ENCODE measurements around the gene HMGXB3. TPM values are rescaled to one million over a fixed set of nuclear protein-coding genes. Genes with fewer than 3 reads are reported as not detected.
"Not testable (repeated sequence)": the region's sequence is repeated elsewhere in the genome, so short reads cannot be mapped to it uniquely, and the experiment has no call there.

HMGXB3 gene
- total RNA-seq, 2 donors from 2014 or later: 22.2 to 34.0 TPM

DNA sequence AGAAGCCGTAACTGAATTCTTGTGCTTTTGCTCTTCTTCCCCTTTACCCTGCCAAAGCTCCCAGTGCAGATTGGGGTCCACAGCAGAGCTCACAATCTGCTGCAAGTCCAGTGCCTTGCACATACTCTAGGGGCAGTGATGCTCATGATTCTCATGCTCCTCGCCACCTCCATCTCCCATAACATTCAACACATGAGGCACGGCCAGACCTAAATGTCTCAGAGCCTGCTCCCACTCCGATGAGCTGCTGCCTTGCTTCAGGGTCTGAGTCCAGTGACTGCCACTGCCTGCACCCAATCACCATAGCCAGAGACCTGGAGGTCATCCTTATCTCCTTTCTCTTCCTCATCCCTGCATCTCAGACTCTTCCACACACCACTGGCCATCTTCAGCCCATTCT, 75.3 kb downstream of the HMGXB3 start:
- DNase-seq: no peak
- ATAC-seq: no peak

DNA sequence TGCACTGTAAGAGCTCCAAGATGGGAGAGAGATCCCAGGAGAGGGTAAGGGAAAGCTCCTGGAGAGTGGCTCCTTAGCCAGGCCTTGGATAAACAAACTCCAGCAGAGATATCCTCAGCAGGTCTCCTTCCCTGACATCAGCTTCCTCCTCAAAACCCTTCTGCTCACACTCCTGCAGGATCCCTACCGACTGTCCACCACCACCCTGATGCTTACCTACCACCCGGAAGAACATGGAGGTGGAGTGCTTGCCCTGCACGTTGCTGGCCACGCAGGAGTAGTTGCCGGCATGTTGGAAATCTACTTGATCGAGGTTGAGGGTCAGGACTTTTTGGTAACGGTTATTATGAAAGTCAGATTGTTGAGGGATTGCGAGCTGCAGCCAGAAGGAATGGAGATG, 76.5 kb downstream of the HMGXB3 start:
- no peak for DNase-seq
- intact Hi-C loops (cut with DNase I, micrococcal nuclease): no loop called here

More for the DNA sequence above, 75.3 kb downstream of the HMGXB3 start:
- intact Hi-C loops (cut with DNase I, micrococcal nuclease): no loop called here

DNA sequence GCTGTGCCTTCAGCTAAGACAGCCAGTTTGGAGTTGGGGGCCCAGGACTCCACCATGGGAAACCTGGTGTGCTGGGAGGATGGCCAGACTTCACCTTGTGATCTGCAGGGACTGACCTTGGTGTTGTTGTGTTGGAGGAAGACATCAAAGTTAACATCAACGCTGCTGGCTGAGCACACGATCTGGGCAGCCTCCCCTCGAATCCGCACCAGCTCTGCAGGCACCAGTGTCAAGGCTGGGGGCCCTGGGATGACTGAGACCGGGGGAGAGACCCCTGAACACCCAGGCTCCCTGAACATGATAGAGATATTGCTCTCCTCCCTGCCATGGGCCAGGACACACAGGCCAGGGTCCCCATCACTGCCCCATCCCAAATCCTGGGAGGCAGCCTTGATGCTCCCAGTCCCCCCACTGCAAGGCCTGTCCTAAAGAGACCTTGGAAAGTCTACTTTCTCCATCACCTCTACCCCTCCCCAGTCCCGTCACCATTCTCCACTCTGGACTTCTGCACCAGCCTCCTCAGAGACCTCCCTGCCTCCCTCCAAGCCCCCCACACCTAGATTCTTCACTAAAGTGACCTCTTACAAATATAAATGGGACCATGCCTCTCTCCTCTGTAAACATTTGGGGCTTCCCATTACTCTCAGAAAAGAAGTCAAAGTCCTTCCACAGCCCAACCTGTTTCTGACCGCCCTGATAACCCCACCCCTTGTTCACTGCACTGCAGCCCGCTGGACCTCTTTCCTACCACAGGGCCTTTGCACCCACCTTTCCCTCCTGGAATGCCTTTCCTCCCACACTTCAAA, 77.7 kb downstream of the HMGXB3 start:
- intact Hi-C loops (cut with DNase I, micrococcal nuclease): no loop called here
- DNase-seq (no peak), ATAC-seq (no peak)

More for the DNA sequence above, 76.5 kb downstream of the HMGXB3 start:
- no peak for ATAC-seq

DNA sequence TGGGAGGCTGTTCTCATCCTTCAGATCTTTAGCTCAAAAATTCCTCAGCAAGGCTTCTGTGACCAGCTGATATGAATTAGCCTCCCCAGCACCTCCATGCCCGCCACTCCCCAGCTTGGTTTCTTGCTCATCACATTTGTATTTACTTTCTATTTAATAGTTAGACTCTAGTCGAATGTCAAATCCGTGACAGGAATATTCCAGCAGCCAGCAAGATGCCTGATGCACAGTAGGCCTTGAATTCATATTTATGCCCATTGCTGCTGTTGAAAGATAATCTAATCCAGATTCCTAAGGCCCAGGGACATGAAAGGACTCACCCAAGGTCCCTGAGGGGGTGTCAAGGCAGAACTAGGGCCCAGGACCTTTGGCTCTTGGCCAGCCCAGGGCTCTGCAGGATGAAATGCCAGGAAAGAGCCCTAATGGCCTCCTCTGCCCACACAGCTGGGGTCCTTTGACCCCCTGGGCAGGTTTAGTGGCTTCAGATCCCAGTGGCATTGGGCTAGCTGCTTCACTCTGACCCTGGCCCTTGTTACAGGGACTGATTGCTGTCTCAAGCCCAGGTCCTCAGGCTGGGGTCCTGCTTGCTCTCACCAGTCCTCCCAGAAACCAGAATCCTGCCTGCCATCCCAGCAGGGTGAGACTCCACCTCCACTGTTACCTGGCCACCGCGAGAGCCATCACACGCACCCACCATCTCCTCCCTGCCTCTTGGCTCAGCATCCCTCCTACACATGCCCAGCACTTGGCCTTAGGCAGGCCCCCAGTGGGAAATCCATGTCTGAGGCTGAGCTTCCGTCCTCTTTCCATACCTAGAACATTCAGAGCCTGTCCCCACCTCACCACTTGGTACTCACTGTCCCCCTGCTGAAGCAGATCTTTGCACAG, 78.5 kb downstream of the HMGXB3 start:
- intact Hi-C loops (cut with DNase I, micrococcal nuclease): no loop called here
- ATAC-seq (no peak), DNase-seq (no peak)

DNA sequence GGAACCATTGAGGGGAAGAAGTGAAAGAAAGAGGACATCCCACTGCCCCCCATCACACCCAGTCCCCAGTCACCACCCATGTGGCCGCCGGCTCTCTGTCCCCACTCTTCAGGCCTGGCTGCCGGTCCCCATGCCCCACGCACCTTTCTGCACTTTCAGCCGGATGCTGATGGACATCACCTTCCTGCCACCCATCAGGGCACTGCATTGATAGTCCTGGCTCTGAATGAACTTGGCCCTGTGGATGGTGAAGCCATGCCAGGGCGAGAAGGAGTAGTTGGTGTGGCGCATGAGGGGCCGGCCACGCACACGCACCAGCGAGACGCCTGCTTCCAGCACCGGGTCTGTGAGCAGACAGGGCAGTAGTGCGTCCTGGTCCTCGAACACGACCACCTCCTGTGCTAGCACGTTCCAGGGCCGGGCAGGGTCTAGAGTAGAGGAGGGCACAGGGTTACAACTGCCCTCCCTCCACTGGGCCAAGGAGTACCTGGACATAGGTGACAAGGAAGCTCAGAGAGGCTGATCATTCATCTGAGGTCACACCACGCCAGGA, 79.4 kb downstream of the HMGXB3 start:
- DNase-seq (no peak), ATAC-seq (no peak)
- intact Hi-C loops (cut with DNase I, micrococcal nuclease): no loop called here

DNA sequence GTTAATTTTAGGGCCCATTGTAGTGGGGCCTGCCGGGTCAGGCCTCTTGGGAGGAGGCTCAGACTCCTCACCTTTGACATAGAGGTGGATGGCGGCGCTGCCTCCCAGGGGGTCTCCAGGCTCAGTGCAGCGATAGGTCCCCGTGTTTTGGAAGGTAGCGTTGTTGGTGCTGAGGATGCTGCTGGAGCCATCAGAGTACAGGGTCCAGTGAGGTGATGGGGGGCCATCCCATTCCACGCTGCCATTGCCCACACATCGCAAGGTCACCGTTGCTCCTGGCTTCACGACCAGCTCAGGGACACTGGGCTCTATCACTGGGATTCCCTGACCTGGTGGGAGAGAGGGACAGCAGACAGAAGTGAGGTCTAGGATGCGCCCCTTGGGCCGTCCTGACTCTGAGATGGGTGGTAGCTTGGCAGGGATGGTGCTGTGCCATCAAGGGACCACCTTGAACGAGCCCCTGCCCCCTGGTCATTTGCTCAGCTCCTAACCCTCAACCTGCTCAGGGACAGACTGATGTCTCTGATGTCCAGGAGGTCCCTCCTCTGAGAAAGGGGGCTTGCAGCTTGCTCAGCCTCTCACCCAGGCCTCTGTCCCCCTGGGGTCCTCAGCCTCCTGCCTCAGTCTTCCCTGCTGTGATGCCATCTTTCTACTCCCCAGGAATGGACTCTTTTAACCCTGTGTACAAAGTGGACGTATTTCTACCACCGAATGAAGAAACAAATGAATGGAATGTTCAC, 80.3 kb downstream of the HMGXB3 start:
- no peak for ATAC-seq
- intact Hi-C loops (cut with DNase I, micrococcal nuclease): no loop called here
- DNase-seq: no peak

DNA sequence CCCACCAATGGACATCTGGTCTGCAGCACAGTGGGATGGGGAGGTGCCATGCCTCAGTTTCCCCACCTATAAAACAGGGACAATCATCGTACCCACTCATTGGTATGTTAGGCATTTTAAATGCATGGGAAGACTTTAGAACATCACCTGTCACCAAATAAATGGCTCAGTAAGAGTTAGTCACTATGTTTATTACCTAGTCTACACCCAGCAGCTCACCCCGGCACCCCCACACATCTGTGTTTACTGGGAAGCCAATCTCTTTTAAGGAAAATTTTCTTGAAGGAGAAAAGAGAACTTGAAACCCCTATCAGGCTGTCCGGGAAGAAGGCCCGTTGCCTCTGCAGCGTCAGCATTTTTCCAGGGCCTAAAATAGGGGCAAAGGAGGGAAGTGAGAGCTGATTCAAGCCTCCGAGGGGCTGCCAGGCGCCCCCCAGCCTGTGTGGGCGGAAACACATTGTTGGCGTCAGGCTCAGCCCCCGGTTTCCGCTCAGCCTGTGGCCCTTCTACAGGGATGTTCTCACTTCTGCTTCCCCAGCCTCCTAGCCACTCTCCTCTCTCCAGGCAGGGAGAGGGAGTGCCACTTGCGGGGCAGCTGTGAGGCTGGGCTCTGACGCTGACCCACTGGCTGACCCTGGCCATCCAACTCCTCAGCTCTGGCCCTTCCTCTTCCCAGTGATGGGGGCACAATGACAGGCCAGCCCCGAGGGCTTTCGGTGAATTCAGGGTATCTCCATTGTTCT, 81.2 kb downstream of the HMGXB3 start:
- ATAC-seq (peak; percentile 40), DNase-seq (peak; percentile 42 to 61)
- intact Hi-C loops (cut with DNase I, micrococcal nuclease): no loop called here

DNA sequence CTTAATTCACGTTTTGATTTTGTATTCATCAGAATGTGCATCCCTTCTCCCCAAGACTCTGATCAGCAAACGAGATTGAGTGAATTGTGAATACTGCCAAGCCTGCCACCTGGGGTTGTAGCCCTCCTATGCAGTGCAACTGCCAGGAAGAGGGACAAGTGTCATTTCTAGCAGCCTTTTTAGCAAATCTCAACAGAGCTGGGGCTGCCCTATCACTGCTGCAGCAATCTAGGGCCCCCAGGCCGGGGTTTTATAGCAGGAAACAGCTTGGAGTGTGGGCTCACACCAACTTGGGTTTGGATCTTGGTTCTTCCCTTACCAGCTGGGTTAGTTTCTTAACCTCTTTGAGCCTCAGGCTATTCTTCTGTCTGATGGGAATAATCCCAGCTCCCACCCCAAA, 81.8 kb downstream of the HMGXB3 start:
- intact Hi-C loops (cut with DNase I, micrococcal nuclease): no loop called here
- ATAC-seq (no peak), DNase-seq (no peak)

DNA sequence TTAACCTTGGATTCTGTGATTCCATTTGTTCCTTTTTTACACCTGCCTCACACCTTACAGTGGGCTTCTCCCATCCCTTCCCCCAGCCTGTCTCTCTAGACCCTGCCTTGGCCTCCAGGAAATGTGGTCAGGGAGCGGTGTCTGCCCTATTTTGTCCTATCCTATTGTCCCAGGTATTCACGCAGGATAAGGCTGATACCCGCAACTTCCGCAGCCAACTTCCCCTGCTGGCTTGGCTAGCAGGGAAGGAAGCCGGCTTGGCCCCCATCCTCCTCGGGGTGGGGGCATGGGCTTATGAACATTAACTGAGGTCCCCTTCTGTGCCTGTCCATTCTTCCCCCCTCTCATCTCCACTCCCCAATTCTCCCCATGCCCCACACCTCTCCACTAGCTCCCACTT, 82.3 kb downstream of the HMGXB3 start:
- DNase-seq (no peak), ATAC-seq (no peak)

DNA sequence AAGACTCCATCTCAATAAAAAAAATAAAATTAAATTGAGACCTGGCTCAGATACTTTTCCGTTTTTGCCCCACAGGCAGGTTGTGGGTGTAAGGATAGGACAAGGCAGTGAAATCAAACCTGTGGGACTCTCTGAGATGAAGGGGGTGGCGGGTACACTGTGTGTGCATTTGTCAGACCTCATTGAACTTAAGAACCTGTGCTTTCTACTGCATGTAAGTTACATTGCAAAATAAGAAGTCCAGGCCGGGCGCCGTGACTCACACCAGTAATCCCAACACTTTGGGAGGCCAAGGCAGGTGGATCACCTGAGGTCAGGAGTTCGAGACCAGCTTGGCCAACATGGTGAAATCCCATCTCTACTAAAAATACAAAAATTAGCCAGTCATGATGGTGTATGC, 84.2 kb downstream of the HMGXB3 start:
- DNase-seq; intact Hi-C loops (cut with DNase I, micrococcal nuclease); ATAC-seq: not testable (repeated sequence)

More for the DNA sequence above, 82.3 kb downstream of the HMGXB3 start:
- intact Hi-C loops (cut with DNase I, micrococcal nuclease): no loop called here

DNA sequence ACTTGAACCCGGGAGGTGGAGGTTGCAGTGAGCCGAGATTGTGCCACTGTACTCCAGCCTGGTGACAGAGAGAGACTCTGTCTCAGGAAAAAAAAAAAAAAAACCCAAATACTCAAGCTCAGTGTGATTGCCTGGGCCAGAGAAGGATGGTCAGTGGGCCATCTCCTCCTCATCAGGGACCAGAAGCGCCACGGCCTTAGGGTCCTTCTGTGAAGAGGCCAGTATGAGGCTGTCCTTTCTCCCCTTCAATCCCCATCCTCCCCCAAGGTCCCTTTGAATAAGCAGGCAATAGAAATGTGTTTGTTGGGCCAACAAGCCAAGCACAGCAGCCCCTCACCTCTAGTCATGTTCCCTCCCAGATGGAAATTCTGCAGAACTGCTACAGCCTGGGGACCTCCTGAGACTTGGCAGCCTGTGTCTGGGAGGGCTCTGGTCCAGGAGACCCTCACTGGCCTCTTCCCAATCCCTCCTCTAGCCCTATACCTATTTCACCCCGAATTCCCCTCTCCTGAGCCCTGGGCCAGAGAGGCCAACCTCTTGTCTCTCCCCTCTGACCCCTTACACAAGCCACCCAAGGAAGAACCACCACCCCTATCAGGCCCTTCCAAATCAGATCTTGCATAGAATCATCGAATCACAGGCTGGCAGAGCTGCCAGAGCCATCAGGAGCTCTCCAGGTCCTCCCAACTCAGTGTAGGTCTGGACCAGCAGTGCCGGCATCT, 84.8 kb downstream of the HMGXB3 start:
- intact Hi-C loops (cut with DNase I, micrococcal nuclease): no loop called here
- no peak for ATAC-seq
- DNase-seq: no peak

DNA sequence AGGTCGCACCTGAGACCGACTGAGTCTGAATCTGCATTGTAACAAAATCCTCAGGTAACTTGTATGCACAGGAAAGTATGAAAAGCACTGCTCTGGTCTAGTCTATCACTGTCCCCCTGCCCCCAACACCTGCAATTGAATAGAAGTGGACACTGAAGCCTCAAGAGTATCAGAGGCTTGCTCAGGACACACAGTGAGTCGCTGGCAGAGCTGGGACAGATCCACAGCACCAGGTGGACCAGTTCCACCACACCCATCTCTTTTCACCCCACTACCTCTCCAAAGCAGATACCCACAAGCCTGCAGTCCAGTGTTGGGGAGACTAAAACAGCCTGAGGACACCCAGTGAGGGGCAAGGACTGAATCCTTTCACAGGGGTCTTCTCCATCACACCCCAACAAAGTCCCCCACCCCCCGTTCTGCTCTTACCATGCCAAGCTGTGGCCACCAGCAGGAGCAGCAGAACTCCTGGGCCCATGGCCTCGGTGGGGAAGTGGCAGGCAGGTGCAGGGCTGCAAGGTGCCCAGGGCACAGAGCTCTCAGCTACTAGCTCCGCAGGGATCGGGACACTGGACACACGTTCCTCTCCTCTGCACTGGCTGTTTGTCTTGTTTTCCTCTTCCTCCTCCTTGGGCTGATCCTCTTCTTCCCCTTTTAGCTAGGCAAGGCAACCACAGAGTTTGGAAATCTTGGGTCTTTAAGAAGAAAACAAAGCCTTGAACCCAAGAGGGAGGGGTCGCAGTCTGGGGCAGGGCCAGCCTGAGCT, 85.6 kb downstream of the HMGXB3 start, which contains the start of gene CSF1R:
TSS of gene CSF1R (minus strand) at position 605 of the 766 bp plus-strand sequence. CDS start at position 478, 127 bp downstream.
- no peak for DNase-seq
- intact Hi-C loops (cut with DNase I, micrococcal nuclease): no loop called here
- no peak for ATAC-seq

DNA sequence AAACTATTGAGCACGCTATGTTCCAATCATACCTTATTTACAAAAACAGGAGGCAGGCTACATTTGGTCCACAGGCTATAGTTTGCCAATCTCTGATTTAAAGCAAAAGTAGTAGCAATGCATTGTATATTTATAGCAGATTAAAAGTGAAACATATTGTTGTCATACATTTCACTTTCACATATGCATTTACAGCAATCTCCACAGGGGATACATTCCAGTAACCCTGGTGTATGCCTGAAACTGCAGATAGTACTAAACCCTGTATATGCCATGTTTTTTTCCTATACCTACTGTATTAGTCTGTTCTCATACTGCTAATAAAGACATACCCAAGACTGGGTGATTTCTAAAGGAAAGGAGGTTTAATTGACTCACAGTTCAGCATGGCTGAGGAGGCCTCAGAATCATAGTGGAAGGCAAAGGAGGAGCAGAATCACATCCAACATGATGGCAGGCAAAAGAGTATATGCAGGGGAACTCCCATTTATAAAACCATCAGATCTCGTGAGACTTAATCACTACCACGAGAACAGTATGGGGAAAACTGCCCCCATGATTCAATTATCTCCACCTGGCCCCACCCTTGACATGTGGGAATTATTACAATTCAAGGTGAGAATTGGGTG, 91.7 kb downstream of the HMGXB3 start:
- DNase-seq (no peak), ATAC-seq (no peak)
- intact Hi-C loops (cut with DNase I, micrococcal nuclease): no loop called here

DNA sequence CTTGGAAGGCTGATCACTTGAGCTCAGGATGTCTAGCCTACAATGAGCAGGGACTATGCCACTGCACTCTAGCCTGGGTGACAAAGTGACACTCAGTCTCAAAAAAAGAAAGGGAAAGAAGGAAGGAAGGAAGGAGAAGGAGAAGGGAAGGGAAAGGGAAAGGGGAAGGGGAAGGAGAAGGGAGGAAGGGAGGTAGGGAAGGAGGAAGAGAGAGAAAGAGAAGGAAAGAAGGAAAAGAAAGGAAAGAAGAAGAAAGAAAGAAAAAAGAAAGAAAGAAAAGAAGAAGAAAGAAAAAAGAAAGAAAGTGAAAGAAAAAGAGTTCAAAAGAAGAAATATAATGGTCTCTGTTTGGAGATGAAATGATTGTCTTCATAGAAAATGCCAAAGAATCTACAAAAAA, 96.6 kb downstream of the HMGXB3 start:
- intact Hi-C loops (cut with DNase I, micrococcal nuclease): no loop called here
- ATAC-seq (no peak), DNase-seq (no peak)

DNA sequence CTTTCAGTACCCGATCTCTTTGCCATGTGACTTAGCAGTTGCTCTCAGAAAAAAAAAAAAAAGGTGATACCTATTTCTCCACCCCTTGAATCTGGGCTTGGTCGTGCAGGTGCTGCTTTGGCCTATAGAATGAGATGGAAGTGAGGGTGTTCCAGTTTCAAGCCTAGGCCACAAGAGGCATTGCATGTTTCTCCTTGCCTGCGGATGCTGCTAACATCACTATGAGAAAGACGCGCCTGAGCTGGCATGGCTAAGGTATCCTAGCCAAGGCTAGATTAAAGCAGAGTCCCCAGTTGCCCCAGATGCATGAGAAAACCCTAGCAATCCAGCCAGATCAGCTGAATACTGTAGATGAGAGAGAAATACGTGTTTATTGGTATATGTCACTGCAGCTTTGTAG, 100.5 kb downstream of the HMGXB3 start:
- ATAC-seq (no peak), DNase-seq (no peak)
- intact Hi-C loops (cut with DNase I, micrococcal nuclease): no loop called here

Data from left colon (tissue), 2 donors.